Measurements from ENCODE around the gene HS3ST5. TPM values are rescaled to one million over a fixed set of nuclear protein-coding genes. Genes with fewer than 3 reads are reported as not detected.

HS3ST5 gene
- total and polyA plus RNA-seq, 2 donors (not counting 3 experiments of a cell fraction or from before 2014, with no cell fraction given), result not detected

- dilution Hi-C loops (cut with MboI; ENCODE audit: extremely low pct_ligation_motif_present, low sequenced_read_pairs), result no loop called here
- intact Hi-C loops (cut with micrococcal nuclease), result no loop called here
- Histone ChIP-seq H4K20me1 (replicated peaks; ENCODE audit: control insufficient read depth, extremely low read depth, insufficient read depth, low read length) (no peaks in the 10 kb centered on the region), H3K4me2 (ENCODE audit: insufficient read depth, low read length) (no peak overlapping the region), H3K27ac (ENCODE audit: insufficient read depth, low read depth, low read length) (no peak overlapping the region), H3K36me3 (ENCODE audit: control insufficient read depth in 2 of 2, extremely low read depth in 1 of 2, insufficient read depth in 2 of 2, low read length in 2 of 2) (no peaks in the 10 kb centered on the region), H3K4me3 (replicated peaks in 1 of 3; ENCODE audit: insufficient read depth in 1 of 3, low read depth in 1 of 3, low read length in 3 of 3) (no peak overlapping the region), H3K4me1 (ENCODE audit: control insufficient read depth, extremely low read depth, insufficient read depth, low read length) (no peaks in the 10 kb centered on the region), H2AFZ (ENCODE audit: low read depth, low read length) (no peak overlapping the region), H3K9ac (replicated peaks; ENCODE audit: extremely low read depth, insufficient read depth, low read length) (no peak overlapping the region), H3K9me3 (replicated peaks; ENCODE audit: control insufficient read depth, insufficient read depth, low read length) (no peaks in the 10 kb centered on the region), H3K9me1 (replicated peaks; ENCODE audit: control insufficient read depth, extremely low read depth, insufficient read depth, low read length) (no peaks in the 10 kb centered on the region), H3K79me2 (ENCODE audit: control insufficient read depth, insufficient read depth, low read length) (no peaks in the 10 kb centered on the region), H3K27me3 (ENCODE audit: control insufficient read depth in 2 of 2, insufficient read depth in 2 of 2, low read length in 2 of 2) (peaks cover 0 to 2% of the 10 kb centered on the region in 2 experiments)
- BruUV-seq (replicated peaks), result no TSS peak
- POLR2A ChIA-PET, result no interaction called here
- no peak for DNase-seq (ENCODE audit: low read depth, low spot score)
- FAIRE-seq, result no peak
- CTCF ChIA-PET, result no interaction called here
- TF ChIP-seq MYC (IDR thresholded peaks at IDR 0.05; ENCODE audit: low read depth, low read length) (no peak), GATA2 (IDR thresholded peaks at IDR 0.05; ENCODE audit: insufficient read depth, insufficient read length, low read depth, low read length) (no peak), CTCF (IDR thresholded peaks at IDR 0.05; ENCODE audit: extremely low read depth in 1 of 2, insufficient read depth in 1 of 2, low read depth in 1 of 2, low read length in 2 of 2) (no peak), MAX (IDR thresholded peaks at IDR 0.05; ENCODE audit: insufficient read depth, insufficient read length) (no peak), POLR2A (IDR thresholded peaks at IDR 0.05; ENCODE audit: low read depth, low read length) (no peak), FOS (IDR thresholded peaks at IDR 0.05; ENCODE audit: borderline replicate concordance, insufficient read depth, low read length) (no peak)
These were observed 258.4 kb downstream of the HS3ST5 start for GRCh38 chr6:114084327-114084890.

GRCh38 chr6:114083251-114083650, 259.6 kb downstream of the HS3ST5 start:
- no peaks in the 10 kb centered on the region for H3K9me3 ChIP-seq (replicated peaks; ENCODE audit: control insufficient read depth, insufficient read depth, low read length)
- intact Hi-C loops (cut with micrococcal nuclease) (no loop called here), dilution Hi-C loops (cut with MboI; ENCODE audit: extremely low pct_ligation_motif_present, low sequenced_read_pairs) (no loop called here)
- H3K4me2 ChIP-seq (ENCODE audit: insufficient read depth, low read length), result no peak overlapping the region
- H3K9me1 ChIP-seq (replicated peaks; ENCODE audit: control insufficient read depth, extremely low read depth, insufficient read depth, low read length), result no peaks in the 10 kb centered on the region
- no peaks in the 10 kb centered on the region for H3K79me2 ChIP-seq (ENCODE audit: control insufficient read depth, insufficient read depth, low read length)
- POLR2A ChIA-PET, result no interaction called here
- no peak overlapping the region for H2AFZ ChIP-seq (ENCODE audit: low read depth, low read length)
- DNase-seq (ENCODE audit: low read depth, low spot score), result no peak
- no TSS peak for BruUV-seq (replicated peaks)
- H3K9ac ChIP-seq (replicated peaks; ENCODE audit: extremely low read depth, insufficient read depth, low read length), result no peak overlapping the region
- CTCF ChIA-PET, result no interaction called here
- no peaks in the 10 kb centered on the region for H4K20me1 ChIP-seq (replicated peaks; ENCODE audit: control insufficient read depth, extremely low read depth, insufficient read depth, low read length)
- no peaks in the 10 kb centered on the region for H3K36me3 ChIP-seq (ENCODE audit: control insufficient read depth in 2 of 2, extremely low read depth in 1 of 2, insufficient read depth in 2 of 2, low read length in 2 of 2)
- TF ChIP-seq MAX (IDR thresholded peaks at IDR 0.05; ENCODE audit: insufficient read depth, insufficient read length) (no peak), EZH2 (IDR thresholded peaks at IDR 0.05; ENCODE audit: borderline replicate concordance, low read depth, low read length, severe bottlenecking) (no peak), FOS (IDR thresholded peaks at IDR 0.05; ENCODE audit: borderline replicate concordance, insufficient read depth, low read length) (no peak), POLR2A (IDR thresholded peaks at IDR 0.05; ENCODE audit: low read depth, low read length) (no peak), GATA2 (IDR thresholded peaks at IDR 0.05; ENCODE audit: insufficient read depth, insufficient read length, low read depth, low read length) (no peak), CTCF (IDR thresholded peaks at IDR 0.05; ENCODE audit: extremely low read depth in 1 of 2, insufficient read depth in 1 of 2, low read depth in 1 of 2, low read length in 2 of 2) (no peak), MYC (IDR thresholded peaks at IDR 0.05; ENCODE audit: low read depth, low read length) (no peak), POLR2AphosphoS5 (IDR thresholded peaks at IDR 0.05; ENCODE audit: insufficient read depth, low read depth, low read length) (no peak), JUN (IDR thresholded peaks at IDR 0.05; ENCODE audit: borderline replicate concordance, insufficient read depth, insufficient read length, low read depth) (no peak)
- peaks cover 0 to 2% of the 10 kb centered on the region in 2 experiments for H3K27me3 ChIP-seq (ENCODE audit: control insufficient read depth in 2 of 2, insufficient read depth in 2 of 2, low read length in 2 of 2)
- FAIRE-seq, result no peak
- H3K27ac ChIP-seq (ENCODE audit: insufficient read depth, low read depth, low read length), result no peak overlapping the region
- H3K4me1 ChIP-seq (ENCODE audit: control insufficient read depth, extremely low read depth, insufficient read depth, low read length), result no peaks in the 10 kb centered on the region
- no peak overlapping the region for H3K4me3 ChIP-seq (replicated peaks in 1 of 3; ENCODE audit: insufficient read depth in 1 of 3, low read depth in 1 of 3, low read length in 3 of 3)
